ENCODE measurements around the gene MMP17. TPM values are rescaled to one million over a fixed set of nuclear protein-coding genes. Genes with fewer than 3 reads are reported as not detected.
"Not testable (repeated sequence)": the region's sequence is repeated elsewhere in the genome, so short reads cannot be mapped to it uniquely, and the experiment has no call there.

The MMP17 gene
- total RNA-seq, 3 donors from 2014 or later = 1.1 to 5.3 (median 1.4) TPM

GRCh38 chr12:131867891-131868675 lies 39.9 kb downstream of the MMP17 start:
- intact Hi-C loops (cut with DNase I, micrococcal nuclease) = no loop called here
- Histone ChIP-seq H3K4me3 (no peak overlapping the region), H3K9me3 (no peaks in the 10 kb centered on the region), H3K4me1 (ENCODE audit: low read depth) (no peaks in the 10 kb centered on the region), H3K36me3 (ENCODE audit: low read depth) (no peaks in the 10 kb centered on the region)
- TF ChIP-seq, protein P1, sequence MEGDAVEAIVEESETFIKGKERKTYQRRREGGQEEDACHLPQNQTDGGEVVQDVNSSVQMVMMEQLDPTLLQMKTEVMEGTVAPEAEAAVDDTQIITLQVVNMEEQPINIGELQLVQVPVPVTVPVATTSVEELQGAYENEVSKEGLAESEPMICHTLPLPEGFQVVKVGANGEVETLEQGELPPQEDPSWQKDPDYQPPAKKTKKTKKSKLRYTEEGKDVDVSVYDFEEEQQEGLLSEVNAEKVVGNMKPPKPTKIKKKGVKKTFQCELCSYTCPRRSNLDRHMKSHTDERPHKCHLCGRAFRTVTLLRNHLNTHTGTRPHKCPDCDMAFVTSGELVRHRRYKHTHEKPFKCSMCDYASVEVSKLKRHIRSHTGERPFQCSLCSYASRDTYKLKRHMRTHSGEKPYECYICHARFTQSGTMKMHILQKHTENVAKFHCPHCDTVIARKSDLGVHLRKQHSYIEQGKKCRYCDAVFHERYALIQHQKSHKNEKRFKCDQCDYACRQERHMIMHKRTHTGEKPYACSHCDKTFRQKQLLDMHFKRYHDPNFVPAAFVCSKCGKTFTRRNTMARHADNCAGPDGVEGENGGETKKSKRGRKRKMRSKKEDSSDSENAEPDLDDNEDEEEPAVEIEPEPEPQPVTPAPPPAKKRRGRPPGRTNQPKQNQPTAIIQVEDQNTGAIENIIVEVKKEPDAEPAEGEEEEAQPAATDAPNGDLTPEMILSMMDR (IDR thresholded peaks at IDR 0.05) = no peak
- DNase-seq (no peak), ATAC-seq (no peak)

DNA sequence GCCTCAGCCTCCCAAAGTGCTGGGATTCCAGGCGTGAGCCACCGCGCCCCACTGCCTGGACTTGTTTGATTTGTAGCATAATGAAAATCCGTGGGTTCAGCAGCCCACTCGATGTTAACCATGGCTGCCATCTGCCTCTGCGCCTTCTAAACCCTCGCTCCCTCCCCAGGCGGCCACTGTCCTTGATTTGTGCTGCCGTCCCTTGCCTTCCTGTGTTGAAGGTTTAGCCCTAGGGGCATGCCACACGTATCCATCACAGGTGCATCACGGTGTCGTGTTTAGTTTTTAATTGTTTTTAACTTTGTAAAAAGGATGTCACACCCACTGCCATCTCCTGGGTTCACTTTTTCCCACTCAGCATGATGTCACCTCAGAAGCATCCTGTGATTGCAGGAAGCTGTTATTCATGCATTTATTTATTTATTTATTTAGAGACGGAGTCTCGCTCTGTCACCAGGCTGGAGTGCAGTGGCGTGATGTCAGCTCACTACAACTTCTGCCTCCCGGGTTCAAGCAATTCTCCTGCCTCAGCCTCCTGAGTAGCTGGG lies 41.8 kb downstream of the MMP17 start:
- TF ChIP-seq, protein P1 (IDR thresholded peaks at IDR 0.05) = no peak
- intact Hi-C loops (cut with DNase I, micrococcal nuclease) = no loop called here
- no peaks in the 10 kb centered on the region for H3K9me3 ChIP-seq
- no peaks in the 10 kb centered on the region for H3K36me3 ChIP-seq (ENCODE audit: low read depth)
- DNase-seq = no peak
- ATAC-seq = no peak
- H3K4me3 ChIP-seq = no peak overlapping the region
- H3K4me1 ChIP-seq (ENCODE audit: low read depth) = no peaks in the 10 kb centered on the region

DNA sequence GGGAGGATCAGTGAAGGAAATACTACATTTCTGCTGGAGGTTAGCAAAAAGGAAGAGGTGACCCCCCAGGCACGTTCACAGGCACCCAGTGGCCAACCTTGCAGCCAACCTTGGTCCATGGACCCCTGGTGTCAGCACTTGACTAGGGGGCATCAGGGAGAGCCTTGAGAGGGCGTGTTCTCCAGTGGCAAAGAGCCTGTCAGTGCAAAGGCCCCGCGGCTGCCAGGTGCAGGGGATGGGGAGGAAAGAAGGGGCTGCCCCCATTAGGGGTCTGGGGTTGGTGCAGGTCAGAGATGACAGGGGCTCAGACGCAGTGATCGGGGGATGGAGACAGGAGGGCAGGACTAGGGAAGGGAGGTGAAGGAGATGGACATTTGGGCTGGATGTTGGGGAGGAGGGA lies 43.5 kb downstream of the MMP17 start:
- Histone ChIP-seq H3K4me3 (no peak overlapping the region), H3K36me3 (ENCODE audit: low read depth) (no peaks in the 10 kb centered on the region), H3K4me1 (ENCODE audit: low read depth) (no peaks in the 10 kb centered on the region), H3K9me3 (no peaks in the 10 kb centered on the region)
- intact Hi-C loops (cut with DNase I, micrococcal nuclease) = no loop called here
- DNase-seq (no peak), ATAC-seq (no peak)
- TF ChIP-seq, protein P1 (IDR thresholded peaks at IDR 0.05) = no peak

DNA sequence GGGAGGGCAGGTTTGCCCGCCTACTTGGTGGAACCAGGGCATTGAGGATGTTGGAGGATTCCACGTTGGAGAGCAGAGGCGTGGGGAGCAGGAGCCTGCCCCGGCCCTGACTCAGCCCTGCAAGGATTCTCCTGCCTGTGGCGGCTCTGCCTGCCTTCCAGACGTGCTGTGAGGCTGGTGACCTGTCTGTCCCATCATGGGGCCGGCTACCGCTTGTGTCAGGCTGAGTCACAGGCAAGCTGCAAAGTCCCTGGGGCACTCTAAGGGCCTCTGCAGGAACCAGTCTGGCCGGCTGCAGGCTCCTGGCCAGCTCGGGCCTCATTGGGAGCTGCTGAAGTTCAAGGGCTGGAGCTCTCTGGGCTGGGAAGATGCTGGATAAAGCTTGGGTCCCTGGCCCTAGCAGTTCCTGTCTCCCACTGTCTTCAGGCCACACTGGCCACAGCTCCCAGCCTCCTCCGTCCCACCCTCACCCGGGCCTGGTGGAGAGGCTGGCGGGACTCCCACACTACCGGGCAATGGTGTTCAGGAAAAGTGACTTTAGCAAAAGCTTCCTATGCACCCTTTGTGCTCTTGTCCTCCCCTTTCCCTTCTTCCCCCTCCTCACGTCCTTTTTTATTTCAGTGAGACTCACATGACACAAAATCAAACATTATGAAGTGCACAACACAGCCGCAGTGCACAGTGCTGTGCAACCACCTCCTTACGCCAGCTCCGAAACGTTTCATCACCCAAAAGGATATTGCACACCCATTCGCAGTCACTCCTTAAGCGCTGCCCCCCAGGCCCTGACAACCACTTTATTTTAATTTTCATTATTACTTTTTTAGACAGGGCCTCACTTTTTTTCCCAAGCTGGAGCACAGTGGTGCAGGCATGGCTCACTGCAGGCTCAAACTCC lies 44.2 kb downstream of the MMP17 start:
- DNase-seq (no peak), ATAC-seq (no peak)
- intact Hi-C loops (cut with DNase I, micrococcal nuclease) = no loop called here
- Histone ChIP-seq H3K36me3 (ENCODE audit: low read depth) (no peaks in the 10 kb centered on the region), H3K9me3 (no peaks in the 10 kb centered on the region), H3K4me1 (ENCODE audit: low read depth) (no peaks in the 10 kb centered on the region), H3K4me3 (no peak overlapping the region)
- TF ChIP-seq, protein P1 (IDR thresholded peaks at IDR 0.05) = no peak

GRCh38 chr12:131873293-131873692 lies 45.1 kb downstream of the MMP17 start:
- Histone ChIP-seq H3K4me3 (no peak overlapping the region), H3K4me1 (ENCODE audit: low read depth) (no peaks in the 10 kb centered on the region), H3K36me3 (ENCODE audit: low read depth) (no peaks in the 10 kb centered on the region), H3K9me3 (no peaks in the 10 kb centered on the region)
- ATAC-seq (no peak), DNase-seq (no peak)
- intact Hi-C loops (cut with DNase I, micrococcal nuclease) = no loop called here
- TF ChIP-seq, protein P1 (IDR thresholded peaks at IDR 0.05) = no peak

GRCh38 chr12:131874972-131875371 lies 46.8 kb downstream of the MMP17 start:
- intact Hi-C loops (cut with DNase I, micrococcal nuclease); ATAC-seq; H3K36me3 ChIP-seq (ENCODE audit: low read depth); DNase-seq; H3K4me1 ChIP-seq (ENCODE audit: low read depth); H3K4me3 ChIP-seq; H3K9me3 ChIP-seq: not testable (repeated sequence)

DNA sequence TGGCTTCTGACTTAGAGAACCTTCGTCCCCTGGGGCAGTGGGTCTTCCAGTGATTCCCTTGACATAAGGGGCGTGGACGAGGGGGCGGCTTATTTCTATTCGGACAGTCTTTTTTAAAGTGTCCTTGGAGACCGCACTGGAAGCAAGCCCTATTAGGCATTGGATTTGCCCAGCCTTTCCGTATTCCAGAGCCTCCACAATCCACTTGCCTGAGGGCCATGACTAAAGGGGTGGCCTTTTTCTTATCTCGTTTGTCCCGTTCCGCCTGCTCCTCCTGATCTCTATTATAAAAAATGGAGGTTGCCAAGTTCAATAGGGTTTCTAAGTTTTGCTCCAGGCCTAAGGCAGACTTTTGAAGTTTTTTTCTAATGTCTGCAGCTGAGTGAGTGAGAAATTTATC lies 49.0 kb downstream of the MMP17 start:
- ATAC-seq; H3K9me3 ChIP-seq; H3K36me3 ChIP-seq (ENCODE audit: low read depth); intact Hi-C loops (cut with DNase I, micrococcal nuclease); H3K4me3 ChIP-seq; DNase-seq; H3K4me1 ChIP-seq (ENCODE audit: low read depth): not testable (repeated sequence)

DNA sequence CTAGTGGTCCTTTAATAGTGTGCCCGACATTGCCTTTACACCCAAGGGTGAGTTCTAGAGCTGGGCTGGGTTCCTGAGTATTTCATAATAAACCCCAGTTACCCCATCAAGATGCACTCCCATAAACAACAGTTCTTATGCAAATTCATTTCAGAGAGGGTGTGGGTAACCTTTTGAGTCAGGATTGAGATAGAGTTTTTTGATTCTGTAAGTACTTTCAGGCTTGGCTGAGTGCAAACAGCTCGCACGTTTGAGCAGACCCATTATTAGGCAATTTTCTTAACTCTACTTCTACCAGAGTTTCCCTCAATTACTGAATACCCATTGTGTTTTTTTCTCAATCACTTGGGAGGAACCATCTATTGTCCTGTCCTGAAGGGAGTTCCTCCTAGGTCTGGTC lies 50.2 kb downstream of the MMP17 start:
- intact Hi-C loops (cut with DNase I, micrococcal nuclease); H3K4me3 ChIP-seq; H3K36me3 ChIP-seq (ENCODE audit: low read depth); DNase-seq; H3K9me3 ChIP-seq; ATAC-seq; H3K4me1 ChIP-seq (ENCODE audit: low read depth): not testable (repeated sequence)
